ENCODE data around the gene LAMTOR4.

Gene LAMTOR4

GRCh38 chr7:100109521-100110163, 39.1 kb upstream of the LAMTOR4 start:
- no peaks in the 10 kb centered on the region for H3K27me3 ChIP-seq (ENCODE audit: control insufficient read depth, low read length)
- no peaks in the 10 kb centered on the region for H4K20me1 ChIP-seq (ENCODE audit: control insufficient read depth, insufficient read depth, low read depth, low read length)
- H3K27ac ChIP-seq (ENCODE audit: low read depth, low read length) = no peak overlapping the region
- no peaks in the 10 kb centered on the region for H3K9me3 ChIP-seq (ENCODE audit: control insufficient read depth, insufficient read depth, low read length)
- TF ChIP-seq CTCF (IDR thresholded peaks at IDR 0.05; ENCODE audit: low read depth, low read length, poor library complexity, severe bottlenecking) = peak; percentile 29
- no peak for TF ChIP-seq EZH2phosphoT487 (IDR thresholded peaks at IDR 0.05; ENCODE audit: borderline replicate concordance, low read length)
- H3K9me2 ChIP-seq (replicated peaks; ENCODE audit: control insufficient read depth, low read length) = no peaks in the 10 kb centered on the region
- H3K4me1 ChIP-seq (ENCODE audit: control insufficient read depth, low read length) = peaks cover 11% of the 10 kb centered on the region
- no peak overlapping the region for H3K4me3 ChIP-seq (ENCODE audit: low read length)
- H3K4me2 ChIP-seq (ENCODE audit: low read length) = no peak overlapping the region
- H3K79me2 ChIP-seq (ENCODE audit: control insufficient read depth, low read length) = no peaks in the 10 kb centered on the region
- H3F3A ChIP-seq (ENCODE audit: control insufficient read depth, insufficient read depth) = no peaks in the 10 kb centered on the region
- H3K36me3 ChIP-seq (ENCODE audit: control insufficient read depth, low read length) = peaks cover 85% of the 10 kb centered on the region

GRCh38 chr7:100111156-100111555, 37.6 kb upstream of the LAMTOR4 start:
- peaks cover 75% of the 10 kb centered on the region for H3K36me3 ChIP-seq (ENCODE audit: control insufficient read depth, low read length)
- H3K79me2 ChIP-seq (ENCODE audit: control insufficient read depth, low read length) = no peaks in the 10 kb centered on the region
- H3K4me1 ChIP-seq (ENCODE audit: control insufficient read depth, low read length) = peaks cover 11% of the 10 kb centered on the region
- no peak overlapping the region; the same call in 1 of the 2 replicates for H3K4me2 ChIP-seq (ENCODE audit: low read length)
- no peaks in the 10 kb centered on the region for H3F3A ChIP-seq (ENCODE audit: control insufficient read depth, insufficient read depth)
- no peaks in the 10 kb centered on the region for H3K9me3 ChIP-seq (ENCODE audit: control insufficient read depth, insufficient read depth, low read length)
- H4K20me1 ChIP-seq (ENCODE audit: control insufficient read depth, insufficient read depth, low read depth, low read length) = no peaks in the 10 kb centered on the region
- no peak overlapping the region for H3K27ac ChIP-seq (ENCODE audit: low read depth, low read length)
- H3K9me2 ChIP-seq (replicated peaks; ENCODE audit: control insufficient read depth, low read length) = no peaks in the 10 kb centered on the region
- no peaks in the 10 kb centered on the region for H3K27me3 ChIP-seq (ENCODE audit: control insufficient read depth, low read length)
- no peak overlapping the region for H3K4me3 ChIP-seq (ENCODE audit: low read length)
- TF ChIP-seq EZH2phosphoT487 (IDR thresholded peaks at IDR 0.05; ENCODE audit: borderline replicate concordance, low read length) (no peak), CTCF (IDR thresholded peaks at IDR 0.05; ENCODE audit: low read depth, low read length, poor library complexity, severe bottlenecking) (no peak)

GRCh38 chr7:100111914-100112313, 36.8 kb upstream of the LAMTOR4 start:
- H3K27ac ChIP-seq (ENCODE audit: low read depth, low read length) = no peak overlapping the region
- H3F3A ChIP-seq (ENCODE audit: control insufficient read depth, insufficient read depth) = no peaks in the 10 kb centered on the region
- H3K4me2 ChIP-seq (ENCODE audit: low read length) = peak overlapping the region; percentile 30; the same call in 1 of the 2 replicates
- no peaks in the 10 kb centered on the region for H3K9me3 ChIP-seq (ENCODE audit: control insufficient read depth, insufficient read depth, low read length)
- H3K36me3 ChIP-seq (ENCODE audit: control insufficient read depth, low read length) = peaks cover 69% of the 10 kb centered on the region
- no peaks in the 10 kb centered on the region for H3K27me3 ChIP-seq (ENCODE audit: control insufficient read depth, low read length)
- H3K79me2 ChIP-seq (ENCODE audit: control insufficient read depth, low read length) = no peaks in the 10 kb centered on the region
- TF ChIP-seq CTCF (IDR thresholded peaks at IDR 0.05; ENCODE audit: low read depth, low read length, poor library complexity, severe bottlenecking) (peak; percentile 42), EZH2phosphoT487 (IDR thresholded peaks at IDR 0.05; ENCODE audit: borderline replicate concordance, low read length) (no peak)
- H3K4me1 ChIP-seq (ENCODE audit: control insufficient read depth, low read length) = peaks cover 11% of the 10 kb centered on the region
- no peaks in the 10 kb centered on the region for H4K20me1 ChIP-seq (ENCODE audit: control insufficient read depth, insufficient read depth, low read depth, low read length)
- no peak overlapping the region for H3K4me3 ChIP-seq (ENCODE audit: low read length)
- no peaks in the 10 kb centered on the region for H3K9me2 ChIP-seq (replicated peaks; ENCODE audit: control insufficient read depth, low read length)
